HepG2 (cell line): Measurements from ENCODE around the gene MAN1A1. TPM values are rescaled to one million over a fixed set of nuclear protein-coding genes. Genes with fewer than 3 reads are reported as not detected.

Experiments used
- ATAC-seq: fragments of 200-7000 bp; cut with Tn5 transposase; 3 replicates; pipeline ENCODE4 v1.9.1; 2020; ENCODE audit warnings: mild to moderate bottlenecking, moderate library complexity
- BruUV-seq: library from RNA; stranded (reverse); fragments of 400-500 nt; replicated peaks from 2 replicates; lab custom pipeline; 2021; lab: Mats Ljungman, UMichigan
- CTCF ChIA-PET: fragments of 300-600 bp; formaldehyde crosslinking; extraction: SDS; loops from one replicate; lab custom pipeline; 2021; ENCODE audit warnings: low total read pairs, inconsistent platforms, low intra/inter-chr PET ratio; lab: Yijun Ruan, JAX
- POLR2A ChIA-PET: fragments of 350-600 bp; sonication (Branson Sonifier 250); formaldehyde crosslinking; loops from one replicate; lab custom pipeline; 2020; ENCODE audit warnings: antibody characterized with exemption, inconsistent platforms; lab: Yijun Ruan, JAX
- DNase-seq: peaks from one replicate; pipeline ENCODE4 v3.0.0-alpha.2; 2015; ENCODE audit warnings: low spot score
- FAIRE-seq: peaks from 3 replicates; lab custom pipeline; 2011; peaks lifted over from hg19 to GRCh38; lab: Jason Lieb, UNC
- H2AFZ ChIP-seq: one replicate; pipeline ENCODE4 v1.6.1; 2011; ENCODE audit warnings: low read length, inconsistent platforms
- H3K27ac ChIP-seq: fragments of 300-600 bp; 3 replicates; pipeline ENCODE4 v1.8.0; 2011; ENCODE audit warnings: mixed run types, mild to moderate bottlenecking, mixed read lengths, low read length, inconsistent platforms; ENCODE audit not compliant: insufficient read depth; ENCODE audit errors: extremely low read length
- H3K27me3 ChIP-seq, 2 experiments: fragments of 200-600 bp in 1 of 2; 2 replicates in 1 of 2; 3 replicates in 1 of 2; pipeline versions ENCODE4 v1.6.0 to v1.8.0; 2011; ENCODE audit warnings: low read length in 2 of 2, mild to moderate bottlenecking in 2 of 2, moderate library complexity in 2 of 2, inconsistent platforms in 1 of 2; ENCODE audit not compliant: insufficient read depth in 2 of 2, control insufficient read depth in 1 of 2
- H3K36me3 ChIP-seq, 2 experiments: fragments of 200-600 bp in 1 of 2; replicated peaks in 1 of 2; 2 replicates in 1 of 2; 3 replicates in 1 of 2; pipeline versions ENCODE4 v1.5.1 to v1.8.0; 2011; ENCODE audit warnings: low read length in 2 of 2, inconsistent platforms in 1 of 2; ENCODE audit not compliant: insufficient read depth in 2 of 2, control insufficient read depth in 1 of 2
- H3K4me1 ChIP-seq: 2 replicates; pipeline ENCODE4 v1.5.1; 2012; ENCODE audit warnings: low read length, inconsistent platforms; ENCODE audit not compliant: insufficient read depth
- H3K4me2 ChIP-seq: 2 replicates; pipeline ENCODE4 v1.6.0; 2011; ENCODE audit warnings: low read depth, low read length, inconsistent platforms
- H3K4me3 ChIP-seq, 3 experiments: fragments of 200-600 bp in 1 of 3; sonication (generic), shearing (Covaris generic) in 1 of 3; replicated peaks in 1 of 3; 2 replicates each; pipeline ENCODE4 v1.5.1; 2011 to 2016; ENCODE audit warnings: low read length in 3 of 3, inconsistent platforms in 2 of 3, low read depth in 2 of 3, mild to moderate bottlenecking in 2 of 3, control low read depth in 1 of 3, mixed read lengths in 1 of 3; ENCODE audit not compliant: insufficient read depth in 1 of 3
- H3K79me2 ChIP-seq: one replicate; pipeline ENCODE4 v1.6.1; 2011; ENCODE audit warnings: low read length, inconsistent platforms; ENCODE audit not compliant: insufficient read depth
- H3K9ac ChIP-seq: 2 replicates; pipeline ENCODE4 v1.6.0; 2011; ENCODE audit warnings: mild to moderate bottlenecking, low read depth, low read length, inconsistent platforms; ENCODE audit not compliant: insufficient read depth
- H3K9me3 ChIP-seq: 2 replicates; pipeline ENCODE4 v1.5.1; 2012; ENCODE audit warnings: mild to moderate bottlenecking, low read length
- H4K20me1 ChIP-seq: 2 replicates; pipeline ENCODE4 v1.6.0; 2011; ENCODE audit warnings: inconsistent platforms, mild to moderate bottlenecking, low read length, moderate library complexity; ENCODE audit not compliant: insufficient read depth
- CHCHD3 ChIP-seq: sonication (generic); formaldehyde crosslinking; IDR thresholded peaks from 2 replicates; pipeline ENCODE4 v1.8.0; 2022; ENCODE audit warnings: mild to moderate bottlenecking, missing genetic modification reagents, moderate library complexity
- FOSL1 ChIP-seq: sonication (generic); formaldehyde crosslinking; IDR thresholded peaks from 2 replicates; pipeline ENCODE4 v1.9.0; 2021; ENCODE audit warnings: missing genetic modification reagents, borderline replicate concordance
- PHF8 ChIP-seq: sonication (generic); formaldehyde crosslinking; IDR thresholded peaks from 2 replicates; pipeline ENCODE4 v1.5.0; 2020; ENCODE audit warnings: missing genetic modification reagents
- RBM22 ChIP-seq: fragments of 200-400 bp; formaldehyde crosslinking; optimal IDR thresholded peaks from 2 replicates; pipeline ENCODE3; 2017; ENCODE audit warnings: mild to moderate bottlenecking, low read length, moderate library complexity
- SALL1 ChIP-seq: sonication (generic); formaldehyde crosslinking; IDR thresholded peaks from 2 replicates; pipeline ENCODE4 v1.8.0; 2022; ENCODE audit warnings: mild to moderate bottlenecking, missing genetic modification reagents
- WGBS: methylation state at CpG from one replicate; pipeline ENCODE4 v1.1.6; 2017; ENCODE audit warnings: low lambda C conversion rate; 5-methylcytosine and 5-hydroxymethylcytosine counted together
- in situ Hi-C: cut with HindIII; loops from 2 replicates; pipeline ENCODE4 v1.10.0; 2017; ENCODE audit warnings: low pct_unique_long_range_greater_than_20kb; ENCODE audit not compliant: extremely low pct_ligation_motif_present
- intact Hi-C: fragments of 100-400 bp; cut with micrococcal nuclease; formaldehyde crosslinking; loops from one replicate; pipeline ENCODE4 v1.10.0; 2022; ENCODE audit not compliant: unreplicated experiment
- polyA plus RNA-seq, 8 experiments: library from polyadenylated mRNA; depleted of rRNA in 3 of 8; stranded (reverse) in 7 of 8; unstranded in 1 of 8; fragments of >200 nt; fragmentation: Illumina TruSeq in 4 of 8; extraction: Trizol in 4 of 8; gene quantifications; 2 replicates each; pipeline versions ENCODE4 v1.2.1 to v1.2.3, GENCODE V29; 2011 to 2016; ENCODE audit warnings: low read depth in 4 of 8, missing spikeins in 1 of 8, mixed read lengths in 1 of 8; ENCODE audit not compliant: insufficient read depth in 1 of 8
- total RNA-seq, 5 experiments: library from RNA; depleted of rRNA; stranded (reverse); fragments of >200 nt; fragmentation: Illumina TruSeq; extraction: Trizol; gene quantifications; 2 replicates each; pipeline ENCODE4 v1.2.3, GENCODE V29; 2016; ENCODE audit warnings: low read depth in 1 of 5

The MAN1A1 gene
- total and polyA plus RNA-seq, 2 of the 13 experiments (the other 11 are each of a cell fraction or from before 2014, with no cell fraction given): 156 to 236 TPM

DNA sequence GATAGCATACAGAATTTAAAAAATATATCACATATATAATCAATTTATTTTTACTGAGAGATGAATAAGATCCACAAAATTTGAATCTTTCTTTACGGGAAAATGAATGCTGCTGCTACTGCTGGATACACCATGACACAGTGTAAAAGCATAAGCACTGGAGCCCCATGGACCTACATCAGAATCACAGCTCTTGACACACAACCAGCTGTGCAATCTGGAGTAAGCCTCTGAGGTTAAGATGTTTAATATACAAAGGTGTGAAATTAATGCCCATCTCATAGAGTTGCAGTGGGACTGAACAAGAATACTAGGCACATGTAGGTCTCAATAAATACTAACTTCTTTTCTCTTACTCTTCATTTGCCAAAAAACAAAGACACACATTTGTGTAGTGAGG is 48.1 kb downstream of the MAN1A1 start:
- H3K27me3 ChIP-seq: no peaks in the 10 kb centered on the region
- ChIA-PET POLR2A (no interaction called here), CTCF (no interaction called here)
- H3K4me3 ChIP-seq: no peak overlapping the region
- FAIRE-seq (no peak), ATAC-seq (no peak), DNase-seq (no peak)
- H3K79me2 ChIP-seq: peaks cover 85% of the 10 kb centered on the region
- H3K9ac ChIP-seq: no peak overlapping the region
- H3K36me3 ChIP-seq: peaks cover 37 to 83% of the 10 kb centered on the region in 2 experiments
- no peak overlapping the region for H3K27ac ChIP-seq
- peaks cover 23% of the 10 kb centered on the region for H3K4me1 ChIP-seq
- peaks cover 59% of the 10 kb centered on the region for H4K20me1 ChIP-seq
- 98% methylated on average over 1 of the region's 1 CpG for WGBS
- no peak overlapping the region for H2AFZ ChIP-seq
- no peaks in the 10 kb centered on the region for H3K9me3 ChIP-seq
- H3K4me2 ChIP-seq: no peak overlapping the region
- no TSS peak for BruUV-seq
- intact Hi-C loops (no loop called here), in situ Hi-C loops (no loop called here)
- TF ChIP-seq CHCHD3 (no peak), RBM22 (peak; percentile 92)

DNA sequence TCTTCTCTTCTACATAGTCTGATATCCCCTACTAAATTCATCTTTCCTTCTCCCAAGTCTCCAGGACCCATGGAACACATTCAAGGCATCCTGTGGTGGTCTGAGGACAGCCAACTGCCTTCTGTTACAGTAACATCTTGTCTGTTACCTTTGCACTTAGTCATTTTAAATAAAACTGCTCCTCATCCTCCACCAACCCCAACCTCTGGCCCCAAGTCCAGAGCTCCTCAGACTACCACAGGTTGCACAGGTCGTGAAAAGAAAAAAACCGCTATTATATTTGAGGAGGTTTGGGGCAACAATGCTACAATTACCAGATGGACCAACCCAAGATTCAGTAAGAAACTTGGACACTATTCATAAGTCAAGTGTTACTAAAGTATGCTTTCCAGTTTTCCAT is 49.9 kb downstream of the MAN1A1 start:
- peaks cover 63% of the 10 kb centered on the region for H4K20me1 ChIP-seq
- H3K36me3 ChIP-seq: peaks cover 31 to 84% of the 10 kb centered on the region in 2 experiments
- H2AFZ ChIP-seq: no peak overlapping the region
- WGBS: 96% methylated on average over 2 of the region's 2 CpGs
- H3K4me1 ChIP-seq: peaks cover 23% of the 10 kb centered on the region
- FAIRE-seq: no peak
- no TSS peak for BruUV-seq
- DNase-seq: no peak
- H3K4me2 ChIP-seq: no peak overlapping the region
- in situ Hi-C loops: no loop called here
- POLR2A ChIA-PET: interaction anchor here (1.4 kb wide), 1 partner anchor 17 kb away, joined by 3 read pairs; no protein-coding TSS in a partner anchor
- H3K27me3 ChIP-seq: no peaks in the 10 kb centered on the region
- no peak for TF ChIP-seq SALL1
- TF ChIP-seq FOSL1 (CRISPR knock-in tag): no peak
- no peak for TF ChIP-seq PHF8 (CRISPR knock-in tag)
- peak; percentile 99 for TF ChIP-seq RBM22
- intact Hi-C loops: no loop called here
- ATAC-seq: no peak
- H3K4me3 ChIP-seq: no peak overlapping the region
- no peak overlapping the region for H3K9ac ChIP-seq
- no peak overlapping the region for H3K27ac ChIP-seq
- peaks cover 85% of the 10 kb centered on the region for H3K79me2 ChIP-seq
- H3K9me3 ChIP-seq: no peaks in the 10 kb centered on the region
- CTCF ChIA-PET: no interaction called here
